K562 (cell line): Measurements from ENCODE around the gene IGDCC3. TPM values are rescaled to one million over a fixed set of nuclear protein-coding genes. Genes with fewer than 3 reads are reported as not detected.
"Not testable (repeated sequence)": the region's sequence is repeated elsewhere in the genome, so short reads cannot be mapped to it uniquely, and the experiment has no call there.

Experiments
- ATAC-seq: fragments of 200-7000 bp; cut with Tn5 transposase; 3 replicates; pipeline ENCODE4 v1.9.1; 2020; ENCODE audit warnings: moderate library complexity
- BruUV-seq: library from RNA; stranded (reverse); fragments of 400-500 nt; replicated peaks from 2 replicates; lab custom pipeline; 2021; lab: Mats Ljungman, UMichigan
- CTCF ChIA-PET: fragments of 300-600 bp; formaldehyde crosslinking; extraction: SDS; loops from one replicate; lab custom pipeline; 2021; ENCODE audit warnings: low intra/inter-chr PET ratio; lab: Yijun Ruan, JAX
- POLR2A ChIA-PET: fragments of 300-600, 350-650 bp; sonication (Branson Sonifier 250); formaldehyde crosslinking; extraction: SDS; loops from one replicate; lab custom pipeline; 2021; ENCODE audit warnings: antibody characterized with exemption, inconsistent platforms; lab: Yijun Ruan, JAX
- DNase-seq, 4 experiments: peaks; one replicate each; pipeline versions ENCODE4 v3.0.0 to v3.0.0-alpha.2; 2011 to 2018; ENCODE audit warnings: low spot score in 3 of 4, mixed read lengths in 3 of 4; ENCODE audit errors: extremely low read depth in 1 of 4
- FAIRE-seq: peaks from 2 replicates; lab custom pipeline; 2011; peaks lifted over from hg19 to GRCh38; lab: Jason Lieb, UNC
- H2AFZ ChIP-seq: 2 replicates; pipeline ENCODE4 v1.6.0; 2011; ENCODE audit warnings: low read depth, low read length, control low read depth, inconsistent platforms
- H3K27ac ChIP-seq: fragments of 200-600 bp; 3 replicates; pipeline ENCODE4 v1.8.0; 2011; ENCODE audit warnings: low read depth, mild to moderate bottlenecking, control low read depth, inconsistent platforms, low read length, moderate library complexity, mixed read lengths; ENCODE audit errors: extremely low read depth
- H3K27me3 ChIP-seq, 2 experiments: fragments of 300-600 bp in 1 of 2; 2 replicates in 1 of 2; 3 replicates in 1 of 2; pipeline versions ENCODE4 v1.6.0 to v1.8.0; 2011; ENCODE audit warnings: inconsistent platforms in 2 of 2, low read length in 2 of 2, mild to moderate bottlenecking in 1 of 2, mixed read lengths in 1 of 2, moderate library complexity in 1 of 2; ENCODE audit not compliant: control insufficient read depth in 2 of 2, insufficient read depth in 2 of 2
- H3K36me3 ChIP-seq: fragments of 300-600 bp; 3 replicates; pipeline ENCODE4 v1.8.0; 2011; ENCODE audit warnings: mild to moderate bottlenecking, low read length, inconsistent platforms; ENCODE audit not compliant: control insufficient read depth, insufficient read depth
- H3K4me1 ChIP-seq, 2 experiments: fragments of 200-600 bp in 1 of 2; replicated peaks in 1 of 2; 2 replicates in 1 of 2; 3 replicates in 1 of 2; pipeline versions ENCODE4 v1.5.1 to v1.8.0; 2011; ENCODE audit warnings: inconsistent platforms in 2 of 2, low read length in 2 of 2, mild to moderate bottlenecking in 1 of 2, mixed read lengths in 1 of 2, moderate library complexity in 1 of 2; ENCODE audit not compliant: control insufficient read depth in 2 of 2, insufficient read depth in 2 of 2
- H3K4me2 ChIP-seq: 2 replicates; pipeline ENCODE4 v1.6.1; 2011; ENCODE audit warnings: low read length, control low read depth, inconsistent platforms, mixed read lengths; ENCODE audit not compliant: insufficient read depth
- H3K4me3 ChIP-seq: fragments of 200-600 bp; sonication (generic), shearing (Covaris generic); 2 replicates; pipeline ENCODE4 v1.5.1; 2016; ENCODE audit warnings: control low read depth, inconsistent platforms
- H3K79me2 ChIP-seq: fragments of 200-600 bp; 3 replicates; pipeline ENCODE4 v1.8.0; 2011; ENCODE audit warnings: low read length, inconsistent platforms; ENCODE audit not compliant: control insufficient read depth, insufficient read depth
- H3K9ac ChIP-seq, 2 experiments: 2 replicates each; pipeline versions ENCODE4 v1.6.0 to v1.6.1; 2011; ENCODE audit warnings: low read depth in 2 of 2, low read length in 2 of 2, control low read depth in 1 of 2, inconsistent platforms in 1 of 2, mild to moderate bottlenecking in 1 of 2, mixed read lengths in 1 of 2; ENCODE audit not compliant: insufficient read depth in 1 of 2
- H3K9me1 ChIP-seq: one replicate; pipeline ENCODE4 v1.6.0; 2011; ENCODE audit warnings: inconsistent platforms, mild to moderate bottlenecking, low read length, moderate library complexity; ENCODE audit not compliant: control insufficient read depth, insufficient read depth
- H3K9me3 ChIP-seq: replicated peaks from 2 replicates; pipeline ENCODE4 v1.5.1; 2011; ENCODE audit warnings: low read depth, low read length, inconsistent platforms; ENCODE audit not compliant: control insufficient read depth, insufficient read depth
- H4K20me1 ChIP-seq: replicated peaks from 2 replicates; pipeline ENCODE4 v1.6.1; 2011; ENCODE audit warnings: low read length, inconsistent platforms, mixed read lengths; ENCODE audit not compliant: control insufficient read depth, insufficient read depth
- CEBPZ ChIP-seq: fragments of 150-350 bp; IDR thresholded peaks from 2 replicates; pipeline ENCODE4 v1.6.1; 2014; ENCODE audit warnings: low read depth, mild to moderate bottlenecking, low read length, borderline replicate concordance
- EGR1 ChIP-seq: fragments of 450-650 bp; conservative IDR thresholded peaks from 2 replicates; pipeline ENCODE4 v1.6.1; 2017; ENCODE audit warnings: mild to moderate bottlenecking
- RCOR1 ChIP-seq, 2 experiments: IDR thresholded peaks; 2 replicates each; pipeline ENCODE4 v1.6.1; 2012; ENCODE audit warnings: low read depth in 2 of 2, low read length in 2 of 2, borderline replicate concordance in 1 of 2, improper control_type of control experiment in 1 of 2
- WGBS: fragments of 100-300 bp; shearing (Covaris generic); methylation state at CpG from one replicate; pipeline ENCODE4 v1.1.6; 2016; ENCODE audit warnings: low coverage, mixed read lengths; ENCODE audit not compliant: insufficient coverage; ENCODE audit errors: missing lambda C conversion rate; 5-methylcytosine and 5-hydroxymethylcytosine counted together
- in situ Hi-C: fragments of 300-500 bp; cut with MboI; formaldehyde crosslinking; loops from 4 replicates; pipeline ENCODE4 v1.15.0; 2018; ENCODE audit warnings: inconsistent platforms, mixed read lengths
- intact Hi-C: fragments of 100-400 bp; cut with micrococcal nuclease; formaldehyde crosslinking; loops from 2 replicates; pipeline ENCODE4 v1.14.2; 2022
- polyA plus RNA-seq, 8 experiments: library from polyadenylated mRNA; depleted of rRNA in 4 of 8; stranded (reverse) in 5 of 8; unstranded in 3 of 8; fragments of >200 nt; fragmentation: Nextera tagmentation in 2 of 8; fragmentation: Illumina TruSeq in 1 of 8; extraction: Ambion mirVana in 2 of 8; extraction: Trizol in 1 of 8; gene quantifications; 2 replicates each; pipeline versions ENCODE4 v1.2.1 to v1.2.3, GENCODE V29; 2011 to 2014; ENCODE audit warnings: inconsistent platforms in 1 of 8, missing spikeins in 1 of 8
- total RNA-seq, 7 experiments: library from RNA; depleted of rRNA in 6 of 7; stranded (reverse); fragments of >200 nt in 6 of 7; fragmentation: Illumina TruSeq in 2 of 7; extraction: Trizol in 2 of 7; gene quantifications; 2 replicates each; pipeline versions ENCODE4 v1.2.1 to v1.2.3, GENCODE V29; 2011 to 2021; ENCODE audit warnings: low replicate concordance in 1 of 7

Gene IGDCC3
- total and polyA plus RNA-seq, 9 of the 15 experiments (the other 6 are each of a cell fraction or from before 2014, with no cell fraction given): not detected

DNA sequence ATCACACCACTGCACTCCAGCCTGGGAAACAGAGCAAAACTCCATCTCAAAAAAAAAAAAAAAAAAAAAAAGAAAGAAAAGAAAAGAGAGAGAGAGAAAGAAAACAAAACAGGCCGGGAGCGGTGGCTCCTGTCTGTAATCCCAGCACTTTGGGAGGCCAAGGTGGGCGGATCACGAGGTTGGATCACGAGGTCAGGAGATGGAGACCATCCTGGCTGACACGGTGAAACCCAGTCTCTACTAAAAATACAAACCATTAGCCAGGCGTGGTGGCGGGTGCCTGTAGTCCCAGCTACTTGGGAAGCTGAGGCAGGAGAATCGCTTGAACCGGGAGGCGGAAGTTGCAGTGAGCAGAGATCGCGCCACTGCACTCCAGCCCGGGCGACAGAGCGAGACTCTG, 20.7 kb upstream of the IGDCC3 start:
- FAIRE-seq, intact Hi-C loops, H3K4me3 ChIP-seq, H3K36me3 ChIP-seq, in situ Hi-C loops, H3K27ac ChIP-seq, ATAC-seq, H3K79me2 ChIP-seq, H3K9ac ChIP-seq, H4K20me1 ChIP-seq, H3K9me1 ChIP-seq, H3K9me3 ChIP-seq, BruUV-seq, H3K4me2 ChIP-seq, DNase-seq, H2AFZ ChIP-seq, CTCF ChIA-PET: not testable (repeated sequence)
- 0 out of 2 replicates have a peak, but pooled peaks have one; percentile 20 for TF ChIP-seq EGR1
- Histone ChIP-seq H3K27me3 (peaks cover 38 to 67% of the 10 kb centered on the region in 2 experiments), H3K4me1 (peaks cover 4 to 16% of the 10 kb centered on the region in 2 experiments; a peak in 3 of 5 replicates)
- POLR2A ChIA-PET: interaction anchor here (0.7 to 3.1 kb wide), 3 partner anchors 93 to 334 kb away, joined by 3 to 16 read pairs (median 3); partner anchors contain the start of gene RNU5B-1
- 21% methylated on average over 15 of the region's 16 CpGs for WGBS

DNA sequence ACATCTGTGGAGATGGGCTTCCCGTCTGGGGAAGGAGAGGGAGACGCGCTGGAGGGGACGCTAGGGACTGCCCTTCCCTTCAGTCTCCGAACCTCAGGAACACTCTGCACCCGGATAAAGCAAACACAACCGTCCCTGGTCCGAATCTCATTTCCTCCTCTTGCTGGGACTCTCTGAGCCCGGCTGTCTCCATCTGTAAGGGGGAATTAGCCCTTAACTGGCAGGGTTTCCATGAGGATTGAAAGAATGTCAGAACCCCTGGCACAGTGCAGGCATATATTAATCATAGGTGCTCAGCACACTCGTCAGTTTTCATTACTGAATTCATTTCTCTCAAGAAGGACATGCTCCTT, 19.1 kb upstream of the IGDCC3 start:
- intact Hi-C loops: no loop called here
- FAIRE-seq (no peak), DNase-seq (no peak), ATAC-seq (no peak)
- no peak overlapping the region for H2AFZ ChIP-seq
- no peaks in the 10 kb centered on the region; the same call in 1 of the 2 replicates for H4K20me1 ChIP-seq
- no peaks in the 10 kb centered on the region for H3K9me3 ChIP-seq
- WGBS: 10% methylated on average over 7 of the region's 10 CpGs
- H3K36me3 ChIP-seq: no peaks in the 10 kb centered on the region
- H3K27me3 ChIP-seq: peaks cover 47 to 71% of the 10 kb centered on the region in 2 experiments
- no peak overlapping the region for H3K27ac ChIP-seq
- in situ Hi-C loops: no loop called here
- no TSS peak for BruUV-seq
- no peaks in the 10 kb centered on the region for H3K79me2 ChIP-seq
- no peaks in the 10 kb centered on the region for H3K9me1 ChIP-seq
- no peak overlapping the region for H3K4me2 ChIP-seq
- H3K9ac ChIP-seq: no peak overlapping the region
- H3K4me1 ChIP-seq: peaks cover 4 to 13% of the 10 kb centered on the region in 2 experiments; a peak in 3 of 5 replicates
- ChIA-PET CTCF (no interaction called here), POLR2A (interaction anchor here (1.0 to 3.1 kb wide), 2 partner anchors 8 to 92 kb away, joined by 4 to 16 read pairs; partner anchors contain the start of gene RNU5B-1)
- H3K4me3 ChIP-seq: no peak overlapping the region
- TF ChIP-seq RCOR1 (IDR thresholded peaks at IDR 0.05; ENCODE audit: borderline replicate concordance in 1 of 2, low read depth in 2 of 2, low read length in 2 of 2) (no peak), CEBPZ (no peak)
